AG08395 (cell line): Measurements from ENCODE around the gene EIF3I.
A peak's percentile ranks its signal among the peaks of the same experiment; 100 is the strongest.

Source experiments
- DNase-seq: peaks from one replicate; pipeline ENCODE4 v3.0.0; 2012; ENCODE audit warnings: mixed read lengths, low spot score

Gene EIF3I

GRCh38 chr1:32198237-32199042 lies 23.8 kb upstream of the EIF3I start:
- DNase-seq = no peak

- no peak for DNase-seq
These were observed 23.0 kb upstream of the EIF3I start for GRCh38 chr1:32199043-32199716.

- DNase-seq = no peak
These were observed 22.5 kb upstream of the EIF3I start for GRCh38 chr1:32199717-32200072.

- DNase-seq = peak; percentile 76
These were observed 21.8 kb upstream of the EIF3I start, which contains the start of gene CCDC28B for GRCh38 chr1:32200226-32201010. CCDC28B (plus strand) TSS chr1:32200595; CDS start chr1:32201936, 1,341 bp downstream.

GRCh38 chr1:32201011-32201855 lies 21.0 kb upstream of the EIF3I start:
- peak; percentile 55 for DNase-seq

- no peak for DNase-seq
These were observed 17.3 kb upstream of the EIF3I start for GRCh38 chr1:32204943-32205361.

GRCh38 chr1:32205401-32206370 lies 16.5 kb upstream of the EIF3I start, which contains the start of gene IQCC:
IQCC (plus strand) TSS chr1:32205671; CDS start chr1:32205682, 11 bp downstream.
- DNase-seq = peak; percentile 96

- DNase-seq = no peak
These were observed 13.7 kb upstream of the EIF3I start for GRCh38 chr1:32208469-32208868.

- no peak for DNase-seq
These were observed 13.3 kb upstream of the EIF3I start, which contains the start of gene DCDC2B for GRCh38 chr1:32208891-32209328. DCDC2B (plus strand) TSS chr1:32209089; CDS start chr1:32209094, 5 bp downstream.

- peak; percentile 81 for DNase-seq
These were observed 6.4 kb upstream of the EIF3I start for GRCh38 chr1:32215629-32216480.

- no peak for DNase-seq
These were observed 5.6 kb upstream of the EIF3I start for GRCh38 chr1:32216566-32216965.

- DNase-seq = peak; percentile 58
These were observed 3.2 kb upstream of the EIF3I start for GRCh38 chr1:32219022-32219421.

- no peak for DNase-seq
These were observed 1.2 kb upstream of the EIF3I start for GRCh38 chr1:32220746-32221580.

- DNase-seq = no peak
These were observed 627 bp upstream of the EIF3I start for GRCh38 chr1:32221581-32221979.

GRCh38 chr1:32223683-32224082 lies 1.5 kb downstream of the EIF3I start:
- DNase-seq = no peak

GRCh38 chr1:32224285-32224684 lies 2.1 kb downstream of the EIF3I start:
- DNase-seq = no peak

GRCh38 chr1:32228771-32229170 lies 6.6 kb downstream of the EIF3I start:
- DNase-seq = no peak

- no peak for DNase-seq
These were observed 9.7 kb downstream of the EIF3I start for GRCh38 chr1:32231843-32232432.
